HG03565 (cell line): Measurements from ENCODE around the gene RAC3.

Source experiments
- ATAC-seq: cut with Tn5 transposase; IDR thresholded peaks from one replicate; pipeline ENCODE4 v1.9.1; 2021; ENCODE audit warnings: mild to moderate bottlenecking, moderate library complexity; ENCODE audit not compliant: unreplicated experiment

RAC3 gene

DNA sequence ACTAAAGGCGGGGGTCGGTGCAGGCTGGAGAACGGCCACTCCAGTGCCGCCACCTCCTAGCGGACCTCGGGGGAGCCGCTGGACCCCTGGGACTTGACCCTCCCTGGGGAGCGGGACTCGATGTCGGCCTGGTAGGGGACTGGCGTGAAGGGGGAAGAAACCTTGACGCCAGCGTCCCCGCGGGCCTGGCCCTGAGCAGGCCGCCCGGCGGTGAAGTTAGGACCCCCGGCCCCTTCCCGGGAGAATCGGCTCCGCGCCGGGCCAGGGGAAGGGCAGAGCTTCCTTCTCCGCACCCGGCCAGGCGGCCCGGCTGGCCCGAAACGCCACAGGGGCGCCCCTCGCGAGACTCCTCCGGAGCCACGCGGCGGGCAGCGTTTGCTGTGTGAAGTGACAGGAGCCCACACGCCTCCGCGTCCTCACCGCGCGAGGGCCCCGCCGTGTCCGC, 33.7 kb downstream of the RAC3 start:
- ATAC-seq, result peak; percentile 27

DNA sequence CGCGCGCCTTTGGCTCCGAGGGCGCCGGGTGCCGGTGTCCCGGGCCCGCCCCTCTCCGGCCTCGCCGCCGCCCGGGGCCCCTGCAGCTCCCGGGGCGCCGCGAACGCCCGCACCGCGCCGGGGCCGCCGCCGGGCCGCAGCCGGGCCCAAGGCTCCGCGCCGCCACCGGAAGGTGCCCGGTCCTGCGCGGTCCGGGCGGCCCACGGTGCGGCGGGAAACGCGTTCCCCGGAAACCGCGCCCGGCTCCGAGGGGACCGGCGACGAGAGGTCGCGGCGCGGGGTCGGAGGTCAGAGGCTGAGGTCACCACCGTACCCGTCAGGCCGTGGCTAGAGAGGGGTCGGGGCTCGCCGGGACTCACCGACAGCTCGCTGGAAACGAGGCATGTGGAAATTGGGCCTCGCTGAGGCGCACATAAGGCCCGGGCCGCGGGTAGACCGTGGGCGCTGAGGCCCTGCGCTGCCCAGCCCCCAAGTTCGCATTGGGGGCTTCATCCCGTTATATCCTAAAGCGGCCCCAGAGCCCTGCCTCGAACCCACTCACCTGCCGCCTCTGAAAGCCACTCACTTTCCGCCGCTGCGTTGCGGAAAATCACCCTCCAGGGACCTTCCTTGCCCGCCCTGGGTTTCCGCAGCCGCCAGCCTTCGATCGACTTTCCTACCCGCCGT, 34.3 kb downstream of the RAC3 start, which contains the start of gene DUS1L:
Gene DUS1L, minus strand, starts transcription at position 167 of the 666 bp plus-strand sequence. CDS start 745 bp downstream, outside the sequence.
- peak; percentile 61 for ATAC-seq

DNA sequence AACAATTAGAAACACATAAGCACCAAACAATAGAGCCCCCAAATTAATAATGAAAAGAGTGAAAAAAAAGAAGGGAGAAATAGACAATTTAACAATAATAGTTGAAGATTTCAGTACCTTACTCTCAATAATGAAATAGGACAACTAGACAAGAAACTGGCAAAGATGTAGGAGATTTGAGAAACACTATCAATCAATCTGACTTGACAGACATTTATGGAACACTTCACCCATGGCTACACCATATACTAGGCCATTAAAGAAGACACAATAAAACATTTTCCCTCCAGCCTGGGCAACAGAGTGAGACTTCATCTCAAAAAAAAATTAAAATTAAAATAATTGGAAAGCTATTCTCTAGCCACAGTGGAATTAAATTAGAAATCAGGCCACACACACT, 39.1 kb downstream of the RAC3 start:
- ATAC-seq, result no peak

DNA sequence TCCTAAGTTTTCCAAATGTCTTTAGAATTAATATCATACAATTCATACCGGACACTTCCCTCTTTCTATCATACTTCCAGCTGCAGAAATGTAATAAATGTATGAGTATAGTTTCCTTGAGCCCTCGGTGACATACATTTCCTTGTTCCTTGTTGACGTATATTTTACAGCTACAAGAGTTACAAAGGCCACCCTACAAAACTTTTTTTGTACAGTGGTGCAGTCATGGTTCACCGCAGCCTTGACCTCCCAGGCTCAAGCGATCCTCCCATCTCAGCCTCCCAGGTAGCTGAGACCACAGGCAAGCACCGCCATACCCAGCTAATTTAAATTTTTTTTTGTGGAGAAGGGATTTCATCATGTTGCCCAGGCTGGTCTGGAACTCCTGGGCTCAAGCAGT, 41.3 kb downstream of the RAC3 start:
- no peak for ATAC-seq

DNA sequence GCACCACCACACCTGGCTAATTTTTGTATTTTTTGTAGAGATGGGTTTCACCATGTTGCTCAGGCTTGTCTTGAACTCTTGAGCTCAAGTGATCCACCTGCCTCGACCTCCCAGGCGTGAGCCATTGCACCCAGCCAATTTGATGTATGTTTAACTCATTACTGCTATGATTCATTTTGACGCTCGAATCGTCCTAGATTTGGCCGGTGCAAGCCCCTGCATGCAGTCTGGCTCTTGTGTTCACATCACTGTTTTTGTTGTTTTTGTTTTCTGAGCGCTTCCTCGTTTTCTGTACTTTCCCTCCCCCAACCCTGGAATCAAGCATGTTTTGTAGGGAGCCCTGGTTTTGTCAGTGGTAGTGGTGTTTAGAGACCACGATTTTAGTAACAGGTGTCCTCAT, 42.0 kb downstream of the RAC3 start:
- ATAC-seq, result no peak

DNA sequence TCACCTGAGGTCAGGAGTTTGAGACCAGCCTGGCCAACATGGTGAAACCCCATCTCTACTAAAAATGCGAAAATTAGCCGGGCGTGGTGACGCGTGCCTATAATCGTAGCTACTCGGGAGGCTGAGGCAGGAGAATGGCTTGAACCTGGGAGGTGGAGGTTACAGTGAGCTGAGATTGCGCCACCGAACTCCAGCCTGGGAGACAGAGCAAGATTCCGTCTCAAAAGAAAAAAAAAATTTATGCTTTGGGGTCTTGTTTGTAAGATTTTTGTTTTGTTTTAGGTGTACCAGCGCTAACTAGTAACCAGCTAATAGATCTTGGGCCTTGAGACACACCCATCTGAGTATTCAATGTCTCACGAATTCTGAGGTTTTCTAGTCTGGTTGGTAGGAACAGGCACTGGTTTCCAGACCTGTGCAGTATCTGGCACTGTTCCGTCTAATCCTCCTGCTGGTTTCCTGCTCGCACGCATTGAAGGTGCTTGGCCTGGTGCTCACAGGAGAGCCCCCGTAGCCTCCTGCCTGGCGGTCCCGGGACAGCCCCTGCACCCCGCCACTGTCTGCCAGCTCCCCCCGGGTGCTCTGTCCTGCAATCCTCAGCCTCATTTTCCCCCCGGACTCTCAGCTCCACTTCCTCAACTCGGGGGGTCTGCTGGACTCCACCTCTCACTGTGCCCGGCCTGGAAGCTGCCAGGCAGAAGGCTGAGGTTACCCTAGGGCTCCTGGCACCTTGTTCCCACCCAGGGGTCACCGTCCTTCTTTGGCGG, 44.7 kb downstream of the RAC3 start:
- no peak for ATAC-seq

DNA sequence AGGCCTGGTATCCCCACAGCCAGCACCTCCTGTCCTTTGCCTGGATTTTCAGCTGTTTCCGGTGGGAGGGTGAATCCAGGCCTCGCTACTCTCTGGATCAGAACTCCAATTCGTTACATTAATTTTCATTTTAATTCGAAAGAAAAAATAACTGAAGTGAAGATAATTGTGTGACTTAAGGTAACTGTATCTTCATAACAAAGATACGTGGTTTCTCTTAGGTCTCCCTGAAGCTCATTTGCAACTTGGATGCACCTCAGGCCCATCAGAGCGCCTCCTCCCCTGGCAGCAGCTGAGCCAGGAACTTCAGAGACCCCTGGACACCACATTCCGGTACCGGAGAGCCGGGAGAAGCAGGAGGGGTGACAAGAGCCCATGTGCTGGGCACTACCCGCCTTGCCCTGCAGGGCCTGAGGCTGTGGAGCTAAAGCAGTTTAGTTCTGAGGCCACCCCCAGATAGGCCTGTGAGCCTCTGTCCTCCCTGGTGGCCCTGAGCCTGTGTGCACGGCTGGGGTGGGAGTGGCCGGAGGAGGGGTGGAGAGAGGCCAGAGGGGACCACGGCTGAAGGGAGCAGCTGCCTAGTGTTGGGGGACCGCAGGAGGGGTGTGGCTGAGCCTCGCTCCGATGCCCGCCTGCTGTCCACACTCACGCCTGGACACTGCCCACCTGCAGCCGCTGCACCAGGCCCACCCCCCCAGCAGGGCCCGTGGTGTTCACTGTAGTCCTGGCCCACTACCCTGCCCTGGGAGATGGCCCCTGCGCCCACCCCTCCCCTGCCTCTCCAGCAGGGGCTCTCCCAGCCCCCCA, 45.5 kb downstream of the RAC3 start:
- ATAC-seq, result no peak

DNA sequence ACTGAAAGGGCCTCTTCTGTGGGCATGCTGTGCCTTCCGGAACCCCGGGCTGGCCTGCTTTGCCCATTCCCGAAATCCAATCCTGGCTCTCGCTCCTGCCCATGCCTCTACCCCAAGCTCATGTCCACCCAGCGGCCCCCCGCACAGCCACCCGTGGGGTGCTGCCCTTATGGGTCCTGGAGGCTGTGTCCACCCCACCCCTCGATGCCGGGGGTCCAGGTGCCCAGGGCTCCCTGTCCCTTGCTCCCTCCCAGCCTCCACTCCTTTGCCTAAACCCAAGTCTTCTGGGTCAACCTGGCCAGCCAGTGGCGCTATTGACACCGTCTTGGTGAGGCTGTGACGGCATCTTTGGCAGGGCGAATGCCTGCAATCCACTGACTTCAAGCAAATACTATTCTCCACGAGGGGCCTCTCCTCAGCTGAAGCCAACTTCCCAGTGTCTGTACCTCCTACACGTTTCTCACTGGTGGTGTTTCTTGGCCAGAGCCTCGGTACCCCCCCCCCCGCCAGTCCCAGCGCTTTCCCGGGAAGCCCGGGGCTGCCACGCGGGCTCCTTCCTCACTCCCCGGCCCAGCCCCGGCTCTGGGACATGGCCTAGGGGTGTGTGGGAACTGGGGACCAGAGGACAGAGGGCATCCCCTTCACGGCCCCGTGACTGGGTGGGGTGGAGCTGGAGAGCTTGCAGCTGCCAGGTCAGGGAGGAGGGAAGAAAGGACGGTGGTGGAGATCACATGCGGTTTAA, 46.3 kb downstream of the RAC3 start:
- ATAC-seq, result no peak

DNA sequence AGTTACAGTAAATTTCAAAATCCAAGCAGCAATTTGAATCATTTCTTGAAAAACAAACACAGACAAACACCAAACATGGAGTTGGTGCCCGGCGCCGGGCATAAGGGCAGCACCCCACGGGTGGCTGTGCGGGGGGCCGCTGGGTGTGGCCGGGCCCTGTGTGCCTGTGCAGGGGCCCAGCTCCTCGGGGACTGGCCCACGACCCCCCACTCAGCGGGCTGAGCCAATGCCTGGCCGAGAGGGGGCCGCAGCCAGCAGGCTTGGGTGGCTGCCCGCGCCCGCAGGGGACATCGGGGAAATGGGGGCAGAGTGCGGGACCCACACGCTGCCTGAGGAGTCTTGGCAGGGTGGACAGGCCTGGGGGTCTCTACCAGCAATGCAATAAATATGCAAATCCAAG, 47.0 kb downstream of the RAC3 start:
- no peak for ATAC-seq

DNA sequence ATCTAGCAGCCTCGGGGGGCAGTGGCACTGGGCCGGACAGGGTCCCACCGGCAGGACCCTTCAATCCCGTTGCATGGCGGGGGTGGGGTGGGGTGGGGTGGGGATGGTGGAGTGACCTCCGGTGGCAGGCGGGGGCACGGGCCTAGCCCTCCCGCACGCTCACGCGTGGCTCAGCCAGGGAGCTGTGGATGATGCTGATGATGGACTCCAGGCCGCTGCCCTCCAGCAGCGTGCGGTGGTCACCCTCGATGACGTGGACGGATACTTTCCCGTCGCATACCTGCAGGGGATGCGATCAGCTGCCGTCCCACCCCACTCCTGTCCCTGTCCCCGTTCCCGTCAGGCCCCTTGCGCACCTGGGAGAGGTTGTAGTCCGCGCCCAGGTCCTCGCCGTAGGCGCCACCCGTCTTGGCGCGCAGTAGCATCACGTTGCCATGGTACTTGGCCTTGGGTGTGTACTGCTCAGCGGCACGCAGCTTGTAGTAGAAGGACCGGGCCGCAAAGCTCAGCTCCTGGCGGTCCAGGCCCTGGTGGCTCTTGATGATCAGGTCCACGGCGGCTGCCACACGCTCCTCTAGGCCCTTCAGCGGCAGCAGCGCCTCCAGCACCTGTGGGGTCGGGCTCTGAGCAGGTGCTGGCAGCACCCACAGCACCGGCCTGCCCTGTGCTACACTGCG, 47.7 kb downstream of the RAC3 start:
- no peak for ATAC-seq

DNA sequence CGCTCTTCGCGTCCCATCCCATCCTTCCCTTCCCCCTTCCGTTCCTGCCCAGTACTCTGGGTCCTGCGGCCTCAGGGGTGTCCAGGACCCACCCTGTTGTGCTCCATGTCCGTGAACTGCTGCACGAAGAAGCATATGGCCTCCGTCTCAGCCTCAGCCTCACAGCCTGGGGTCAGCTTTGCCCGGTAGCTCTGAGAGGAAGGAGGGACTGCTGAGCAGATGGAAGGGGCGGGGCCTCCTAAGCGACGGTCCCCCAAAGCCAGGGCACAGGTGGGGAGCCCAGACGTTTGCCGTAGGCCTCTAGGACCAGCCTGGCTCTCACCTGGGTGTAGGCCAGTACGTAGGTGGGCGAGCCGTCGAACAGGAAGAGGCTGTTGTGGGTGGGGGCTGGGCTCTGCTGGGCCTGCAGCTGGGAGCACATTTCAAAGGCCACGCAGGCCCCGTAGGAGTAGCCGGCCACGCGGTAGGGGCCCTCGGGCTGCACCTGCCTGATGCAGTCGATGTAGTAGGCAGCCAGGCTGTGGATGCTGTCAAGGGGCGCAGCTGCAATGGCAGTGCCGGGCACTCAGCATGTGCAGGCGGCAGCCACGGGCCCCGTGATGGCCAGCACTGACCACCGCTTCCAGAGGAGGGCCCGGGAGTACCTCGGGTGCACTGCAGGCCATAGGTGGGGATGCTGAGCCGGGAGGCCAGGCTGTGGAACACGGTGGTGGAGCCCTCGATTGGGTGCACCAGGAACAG, 48.7 kb downstream of the RAC3 start:
- no peak for ATAC-seq

DNA sequence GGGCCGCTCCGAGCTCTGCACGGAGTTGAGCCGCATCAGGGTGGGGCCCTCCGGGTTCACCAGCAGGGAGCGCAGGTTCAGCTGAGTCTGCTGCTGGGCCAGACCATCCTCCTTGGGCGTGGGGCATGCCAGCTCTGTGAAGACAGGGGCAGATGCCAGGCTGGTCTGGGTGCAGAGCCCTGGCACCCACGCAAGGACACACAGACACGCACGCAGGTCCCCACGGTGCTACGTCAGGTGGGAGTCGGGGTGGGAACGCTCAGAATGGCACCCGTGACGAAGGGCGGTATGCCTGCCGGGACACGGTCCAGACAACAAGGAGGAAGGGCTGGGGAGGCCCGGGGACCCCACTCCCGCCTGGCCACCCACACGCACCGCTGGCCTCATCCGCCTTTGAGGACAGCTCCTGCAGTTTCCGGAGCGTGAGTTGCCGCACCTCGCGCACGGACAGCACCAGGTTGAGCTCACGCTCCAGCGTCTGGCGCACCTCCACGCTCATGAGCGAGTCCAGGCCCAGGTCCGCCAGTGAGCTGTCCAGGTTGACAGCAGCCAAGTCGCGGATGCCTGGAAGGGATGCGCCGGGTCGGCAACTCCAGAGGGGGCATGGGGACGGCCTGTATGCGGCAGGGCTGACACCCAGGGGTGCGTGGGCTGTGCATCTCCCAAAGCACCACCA, 49.4 kb downstream of the RAC3 start:
- ATAC-seq, result no peak

DNA sequence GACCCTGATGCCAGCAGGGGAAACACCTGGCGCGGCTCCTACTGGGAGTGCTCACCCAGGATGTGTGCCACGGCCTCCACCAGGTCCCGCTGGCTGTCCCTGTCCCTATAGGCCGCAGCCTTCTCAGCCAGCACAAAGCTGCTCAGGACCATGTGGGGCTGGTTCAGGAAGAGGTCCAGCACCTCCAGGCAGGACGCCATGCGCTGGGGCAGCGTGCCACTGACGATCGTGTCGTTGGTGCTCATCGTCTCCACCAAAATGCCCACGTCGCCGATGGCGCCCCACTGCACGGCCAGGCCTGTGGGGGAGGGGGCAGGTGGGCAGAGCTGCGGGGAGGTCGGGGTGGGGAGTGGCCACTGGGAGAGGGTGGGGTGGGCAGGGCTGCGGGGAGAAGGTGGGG, 50.1 kb downstream of the RAC3 start:
- no peak for ATAC-seq

DNA sequence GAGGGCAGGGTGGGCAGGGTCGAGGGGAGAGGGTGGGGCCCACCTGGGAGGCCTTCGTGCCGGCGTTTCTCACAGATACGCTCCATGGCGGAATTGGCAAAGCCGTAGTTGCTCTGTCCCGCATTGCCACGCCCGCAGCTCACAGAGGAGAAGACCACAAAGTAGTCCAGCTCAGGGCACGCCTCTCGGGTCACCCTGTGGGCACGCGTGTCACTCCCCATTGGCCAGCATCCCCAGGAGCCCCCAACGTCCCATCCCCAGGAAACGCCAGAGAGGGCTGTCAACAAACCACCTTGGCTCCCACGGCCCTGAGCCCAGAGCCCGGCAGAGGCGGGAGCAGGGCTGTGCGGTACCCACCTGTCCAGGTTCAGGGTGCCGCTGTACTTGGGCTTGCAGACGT, 50.5 kb downstream of the RAC3 start:
- no peak for ATAC-seq

DNA sequence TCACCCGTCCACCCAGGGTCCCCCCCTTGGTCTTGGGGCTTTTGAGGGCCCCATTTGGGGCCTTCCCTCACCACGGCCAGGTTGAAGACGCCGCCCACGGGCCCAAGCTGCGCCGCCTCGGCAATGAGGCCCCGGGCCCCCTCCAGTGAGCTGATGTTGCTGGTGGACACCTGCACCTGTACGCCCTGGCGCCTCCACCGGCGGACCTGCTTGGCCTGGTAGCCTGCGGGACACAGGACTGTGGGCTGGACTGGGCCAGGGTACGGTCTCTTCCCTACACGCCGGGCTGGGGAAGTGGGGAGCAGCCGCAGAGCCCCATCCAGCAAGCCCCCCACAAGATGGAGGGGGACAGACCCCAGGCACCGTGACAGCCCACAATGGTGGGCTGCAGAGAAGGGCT, 51.0 kb downstream of the RAC3 start:
- ATAC-seq, result no peak

DNA sequence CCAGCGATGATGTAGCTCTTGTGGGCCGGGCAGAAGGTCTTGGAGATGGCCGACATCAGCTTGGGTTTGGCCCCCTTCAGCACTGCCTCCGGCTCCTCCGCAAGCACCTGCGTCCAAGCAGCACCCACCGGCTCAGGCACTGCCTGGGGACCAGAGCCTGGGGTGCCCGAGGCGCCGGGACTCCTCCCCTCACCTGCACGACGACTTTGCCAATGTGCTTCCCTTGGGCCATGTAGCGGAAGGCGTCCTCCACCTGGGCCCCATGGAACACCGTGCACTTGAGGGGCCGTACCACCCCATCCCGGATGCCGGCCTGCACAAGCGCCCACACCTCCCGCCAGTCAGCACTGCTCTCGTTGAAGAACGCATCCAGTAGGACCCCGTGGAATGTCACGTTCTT, 51.5 kb downstream of the RAC3 start:
- no peak for ATAC-seq
